ENCODE data around the gene NMT1.

- TF ChIP-seq REST (IDR thresholded peaks at IDR 0.05; ENCODE audit: insufficient read depth in 1 of 2, low read depth in 2 of 2, low read length in 2 of 2) (no peak), POLR2AphosphoS5 (IDR thresholded peaks at IDR 0.05; ENCODE audit: low read depth, low read length) (no peak), TAF1 (IDR thresholded peaks at IDR 0.05; ENCODE audit: borderline replicate concordance, insufficient read depth, low read length) (no peak), SIN3A (IDR thresholded peaks at IDR 0.05; ENCODE audit: borderline replicate concordance, insufficient read depth, low read length) (no peak), FOXP2 (optimal IDR thresholded peaks at IDR 0.05; ENCODE audit: borderline replicate concordance, extremely low read depth, extremely low read length, insufficient read depth) (no peak)
Observed at GRCh38 chr17:45070001-45070400, 8.9 kb downstream of the NMT1 start.
